ENCODE results near the gene POPDC3.

POPDC3 gene

GRCh38 chr6:105138141-105138540 is 41.7 kb downstream of the POPDC3 start:
- DNase-seq (ENCODE audit: low spot score): no peak

GRCh38 chr6:105137388-105137787 is 42.4 kb downstream of the POPDC3 start:
- DNase-seq (ENCODE audit: low spot score): peak; percentile 37

- peak; percentile 98 for DNase-seq (ENCODE audit: low spot score)
These were observed 43.1 kb downstream of the POPDC3 start for GRCh38 chr6:105136431-105137350.

GRCh38 chr6:105135907-105136430 is 43.8 kb downstream of the POPDC3 start:
- no peak for DNase-seq (ENCODE audit: low spot score)

GRCh38 chr6:105135056-105135455 is 44.8 kb downstream of the POPDC3 start:
- DNase-seq (ENCODE audit: low spot score): peak; percentile 30

GRCh38 chr6:105122717-105123116 is 57.1 kb downstream of the POPDC3 start:
- DNase-seq (ENCODE audit: low spot score): no peak

GRCh38 chr6:105121981-105122380 is 57.8 kb downstream of the POPDC3 start:
- no peak for DNase-seq (ENCODE audit: low spot score)

GRCh38 chr6:105120570-105120969 is 59.2 kb downstream of the POPDC3 start:
- no peak for DNase-seq (ENCODE audit: low spot score)

GRCh38 chr6:105116150-105116549 is 63.7 kb downstream of the POPDC3 start:
- DNase-seq (ENCODE audit: low spot score): no peak

- no peak for DNase-seq (ENCODE audit: low spot score)
These were observed 66.4 kb downstream of the POPDC3 start for GRCh38 chr6:105113422-105113821.

- no peak for DNase-seq (ENCODE audit: low spot score)
These were observed 67.2 kb downstream of the POPDC3 start for GRCh38 chr6:105112577-105112976.

GRCh38 chr6:105111871-105112270 is 67.9 kb downstream of the POPDC3 start:
- DNase-seq (ENCODE audit: low spot score): no peak

GRCh38 chr6:105111105-105111504 is 68.7 kb downstream of the POPDC3 start:
- DNase-seq (ENCODE audit: low spot score): no peak

GRCh38 chr6:105109955-105110895 is 69.6 kb downstream of the POPDC3 start:
- DNase-seq (ENCODE audit: low spot score): no peak

GRCh38 chr6:105108631-105109262 is 71.1 kb downstream of the POPDC3 start:
- no peak for DNase-seq (ENCODE audit: low spot score)
